Astrocyte of the spinal cord (primary cell): ENCODE data around the gene SLC16A10.
"Not testable (repeated sequence)": the region's sequence is repeated elsewhere in the genome, so short reads cannot be mapped to it uniquely, and the experiment has no call there.

Experiments
- DNase-seq: peaks from one replicate; pipeline ENCODE4 v3.0.0; 2011; ENCODE audit warnings: low read depth, low spot score
- H3K4me3 ChIP-seq: 2 replicates; pipeline ENCODE4 v1.5.1; 2011; ENCODE audit warnings: low read depth, mild to moderate bottlenecking, low read length, moderate library complexity
- CTCF ChIP-seq: IDR thresholded peaks from 2 replicates; pipeline ENCODE4 v1.5.1; 2012; ENCODE audit warnings: low read depth, mild to moderate bottlenecking, low read length, inconsistent platforms
- in situ Hi-C: cut with HindIII; loops from 2 replicates; pipeline ENCODE4 v1.10.0; 2017; ENCODE audit warnings: low sequenced_read_pairs

The SLC16A10 gene

GRCh38 chr6:111183702-111184517, 96.6 kb downstream of the SLC16A10 start:
- no peak for TF ChIP-seq CTCF

GRCh38 chr6:111184827-111185532, 97.7 kb downstream of the SLC16A10 start:
- in situ Hi-C loops, result no loop called here
- no peak overlapping the region for H3K4me3 ChIP-seq
- DNase-seq, result no peak
- no peak for TF ChIP-seq CTCF

More at GRCh38 chr6:111183702-111184517, 96.6 kb downstream of the SLC16A10 start:
- in situ Hi-C loops, result no loop called here
- DNase-seq, result no peak
- no peak overlapping the region for H3K4me3 ChIP-seq

GRCh38 chr6:111185954-111186353, 98.7 kb downstream of the SLC16A10 start:
- no peak for TF ChIP-seq CTCF
- DNase-seq, result no peak
- H3K4me3 ChIP-seq, result no peak overlapping the region
- in situ Hi-C loops, result no loop called here

- in situ Hi-C loops, result no loop called here
- no peak overlapping the region for H3K4me3 ChIP-seq
- no peak for TF ChIP-seq CTCF
- no peak for DNase-seq
Measured at GRCh38 chr6:111187874-111188273, 100.6 kb downstream of the SLC16A10 start.

- H3K4me3 ChIP-seq, in situ Hi-C loops, DNase-seq: not testable (repeated sequence)
Measured at GRCh38 chr6:111189666-111190210, 102.4 kb downstream of the SLC16A10 start.

- no peak for TF ChIP-seq CTCF
- DNase-seq, result no peak
- no peak overlapping the region for H3K4me3 ChIP-seq
- in situ Hi-C loops, result no loop called here
Measured at GRCh38 chr6:111190637-111191036, 103.3 kb downstream of the SLC16A10 start.

- DNase-seq, in situ Hi-C loops, H3K4me3 ChIP-seq: not testable (repeated sequence)
Measured at GRCh38 chr6:111191136-111191535, 103.8 kb downstream of the SLC16A10 start.
